Measurements from ENCODE around the gene FOSL1.

GRCh38 chr11:65865550-65866172 lies 34.5 kb downstream of the FOSL1 start:
- TF ChIP-seq, protein P1, sequence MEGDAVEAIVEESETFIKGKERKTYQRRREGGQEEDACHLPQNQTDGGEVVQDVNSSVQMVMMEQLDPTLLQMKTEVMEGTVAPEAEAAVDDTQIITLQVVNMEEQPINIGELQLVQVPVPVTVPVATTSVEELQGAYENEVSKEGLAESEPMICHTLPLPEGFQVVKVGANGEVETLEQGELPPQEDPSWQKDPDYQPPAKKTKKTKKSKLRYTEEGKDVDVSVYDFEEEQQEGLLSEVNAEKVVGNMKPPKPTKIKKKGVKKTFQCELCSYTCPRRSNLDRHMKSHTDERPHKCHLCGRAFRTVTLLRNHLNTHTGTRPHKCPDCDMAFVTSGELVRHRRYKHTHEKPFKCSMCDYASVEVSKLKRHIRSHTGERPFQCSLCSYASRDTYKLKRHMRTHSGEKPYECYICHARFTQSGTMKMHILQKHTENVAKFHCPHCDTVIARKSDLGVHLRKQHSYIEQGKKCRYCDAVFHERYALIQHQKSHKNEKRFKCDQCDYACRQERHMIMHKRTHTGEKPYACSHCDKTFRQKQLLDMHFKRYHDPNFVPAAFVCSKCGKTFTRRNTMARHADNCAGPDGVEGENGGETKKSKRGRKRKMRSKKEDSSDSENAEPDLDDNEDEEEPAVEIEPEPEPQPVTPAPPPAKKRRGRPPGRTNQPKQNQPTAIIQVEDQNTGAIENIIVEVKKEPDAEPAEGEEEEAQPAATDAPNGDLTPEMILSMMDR (IDR thresholded peaks at IDR 0.05; ENCODE audit: low read depth, low read length), result no peak
- no peak for TF ChIP-seq POLR2A (IDR thresholded peaks at IDR 0.05; ENCODE audit: extremely low read depth, insufficient read length)
- TF ChIP-seq MYC (IDR thresholded peaks at IDR 0.05; ENCODE audit: low read depth, low read length), result no peak
- no peak for TF ChIP-seq MAX (IDR thresholded peaks at IDR 0.05; ENCODE audit: low read depth, low read length)
